DMS153 (cell line): ENCODE results near the gene EIF4EBP2.

Experiments
- DNase-seq: peaks from one replicate; lab custom pipeline; 2025; lab: John Stamatoyannopoulos, UW

EIF4EBP2 gene

GRCh38 chr10:70379581-70380176, 24.3 kb upstream of the EIF4EBP2 start:
- DNase-seq: no peak

- no peak for DNase-seq
Observed at GRCh38 chr10:70380350-70381135, 23.4 kb upstream of the EIF4EBP2 start.

GRCh38 chr10:70381471-70382421, 22.2 kb upstream of the EIF4EBP2 start:
- peak; percentile 21 for DNase-seq

GRCh38 chr10:70391654-70392053, 12.3 kb upstream of the EIF4EBP2 start:
- no peak for DNase-seq

GRCh38 chr10:70396140-70396539, 7.8 kb upstream of the EIF4EBP2 start:
- DNase-seq: no peak

GRCh38 chr10:70399177-70399576, 4.8 kb upstream of the EIF4EBP2 start:
- DNase-seq: no peak

GRCh38 chr10:70403483-70404035, 386 bp upstream of the EIF4EBP2 start:
- DNase-seq: no peak

- DNase-seq: no peak
Observed at GRCh38 chr10:70404787-70405036, 767 bp downstream of the EIF4EBP2 start.

GRCh38 chr10:70405037-70405824, 1.3 kb downstream of the EIF4EBP2 start:
- no peak for DNase-seq

GRCh38 chr10:70409772-70410171, 5.8 kb downstream of the EIF4EBP2 start:
- DNase-seq: no peak

GRCh38 chr10:70410608-70411007, 6.7 kb downstream of the EIF4EBP2 start:
- no peak for DNase-seq

- no peak for DNase-seq
Observed at GRCh38 chr10:70412356-70412755, 8.4 kb downstream of the EIF4EBP2 start.

- no peak for DNase-seq
Observed at GRCh38 chr10:70417568-70417967, 13.6 kb downstream of the EIF4EBP2 start.

GRCh38 chr10:70418229-70418628, 14.3 kb downstream of the EIF4EBP2 start:
- no peak for DNase-seq

- no peak for DNase-seq
Observed at GRCh38 chr10:70418713-70419112, 14.8 kb downstream of the EIF4EBP2 start.

- DNase-seq: no peak
Observed at GRCh38 chr10:70424320-70424719, 20.4 kb downstream of the EIF4EBP2 start.

GRCh38 chr10:70425096-70425495, 21.2 kb downstream of the EIF4EBP2 start:
- DNase-seq: no peak

GRCh38 chr10:70426823-70427222, 22.9 kb downstream of the EIF4EBP2 start:
- no peak for DNase-seq

GRCh38 chr10:70430493-70431445, 26.8 kb downstream of the EIF4EBP2 start:
- no peak for DNase-seq

- DNase-seq: no peak
Observed at GRCh38 chr10:70432101-70432500, 28.2 kb downstream of the EIF4EBP2 start.
